Activated CD8-positive, alpha-beta T cell treated with anti-CD3 and anti-CD28 coated beads for 36 hours (primary cell): Measurements from ENCODE around the gene ROMO1. TPM values are rescaled to one million over a fixed set of nuclear protein-coding genes. Genes with fewer than 3 reads are reported as not detected.

Experiments used
- ATAC-seq: fragments of 200-7000 bp; cut with Tn5 transposase; one replicate; pipeline ENCODE4 v1.10.0; 2021; ENCODE audit warnings: mild to moderate bottlenecking, moderate library complexity
- CTCF ChIA-PET: fragments of 350-600 bp; sonication (Branson Sonifier 250); formaldehyde crosslinking; loops from one replicate; lab custom pipeline; 2021; ENCODE audit warnings: antibody characterized with exemption; lab: Charles Lee
- POLR2A ChIA-PET: fragments of 350-600 bp; sonication (Branson Sonifier 250); formaldehyde crosslinking; loops from one replicate; lab custom pipeline; 2021; ENCODE audit warnings: antibody characterized with exemption; lab: Charles Lee
- DNase-seq: peaks from one replicate; pipeline ENCODE4 v3.0.0-alpha.2; 2020
- H3K27ac Mint-ChIP-seq: one replicate; pipeline ENCODE4 v1.8.0; 2021; ENCODE audit warnings: mild to moderate bottlenecking, mixed read lengths
- H3K27me3 Mint-ChIP-seq: one replicate; pipeline ENCODE4 v1.8.0; 2021; ENCODE audit warnings: mixed read lengths
- H3K36me3 Mint-ChIP-seq: one replicate; pipeline ENCODE4 v1.8.0; 2021; ENCODE audit warnings: low read depth, mixed read lengths
- H3K4me1 Mint-ChIP-seq: one replicate; pipeline ENCODE4 v1.8.0; 2021; ENCODE audit warnings: low read depth, mixed read lengths
- H3K4me3 Mint-ChIP-seq: one replicate; pipeline ENCODE4 v1.8.0; 2021; ENCODE audit warnings: mild to moderate bottlenecking, moderate library complexity, mixed read lengths
- H3K9me3 Mint-ChIP-seq: one replicate; pipeline ENCODE4 v1.8.0; 2021; ENCODE audit warnings: mixed read lengths
- intact Hi-C: fragments of 100-400 bp; cut with micrococcal nuclease; formaldehyde crosslinking; loops from one replicate; pipeline ENCODE4 v1.10.0; 2022
- total RNA-seq, 2 experiments: library from RNA; stranded (reverse); gene quantifications; one replicate each; pipeline ENCODE4 v1.2.3, GENCODE V29; 2021
- TF ChIP-seq, protein P1 (sequence below): fragments of 200-600 bp; IDR thresholded peaks from one replicate; pipeline ENCODE4 v1.8.0; 2022; ENCODE audit warnings: antibody characterized with exemption, mild to moderate bottlenecking

Gene ROMO1
- total RNA-seq, 2 experiments from 2014 or later: 146 to 148 TPM

DNA sequence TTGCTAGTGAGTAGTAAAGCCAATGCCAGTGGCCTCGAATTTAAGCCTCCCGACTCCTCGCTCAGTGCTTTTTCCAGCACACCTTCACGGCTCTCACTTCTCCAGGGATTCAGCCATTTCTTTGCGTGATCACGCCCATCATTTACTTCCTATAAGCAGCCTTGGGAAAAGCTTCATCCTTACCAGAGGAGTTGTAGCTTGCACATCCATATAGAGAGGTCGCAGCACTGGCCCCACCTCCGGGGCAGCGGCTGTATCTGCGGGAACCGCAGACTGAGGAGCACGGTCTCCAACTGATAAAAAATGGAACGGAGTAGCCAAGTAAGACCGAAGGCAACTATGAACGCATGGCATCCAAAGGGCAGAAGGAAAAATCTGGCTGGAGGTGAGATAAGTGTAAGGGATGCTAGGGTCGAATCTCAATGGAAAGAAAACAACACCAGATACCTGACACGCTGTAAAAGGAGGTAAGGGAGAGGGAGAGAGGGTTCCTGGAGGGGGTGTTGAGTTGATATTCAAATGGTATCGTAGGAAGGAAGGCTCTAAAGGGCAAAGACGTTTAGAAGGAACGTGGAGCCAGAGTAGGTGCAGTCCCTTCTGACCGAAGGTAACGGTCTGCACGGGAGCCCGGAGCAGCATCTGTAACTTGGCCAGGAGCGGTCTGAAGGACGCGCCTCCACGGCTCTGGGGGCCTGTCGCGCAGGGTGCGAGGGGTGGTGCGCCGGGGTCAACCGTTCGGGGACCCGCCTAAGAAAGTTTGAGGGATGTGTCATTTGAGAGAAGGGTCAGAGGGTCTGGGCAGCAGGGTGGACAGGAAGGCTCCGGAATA lies 693 bp upstream of the ROMO1 start:
- peaks cover 49% of the 10 kb centered on the region for H3K36me3 Mint-ChIP-seq

GRCh38 chr20:35699957-35700624 lies 886 bp downstream of the ROMO1 start:
- peaks cover 35% of the 10 kb centered on the region for H3K4me1 Mint-ChIP-seq
- peaks cover 63% of the 10 kb centered on the region for H3K36me3 Mint-ChIP-seq
- peak overlapping the region; percentile 97 for H3K27ac Mint-ChIP-seq
- no peaks in the 10 kb centered on the region for H3K27me3 Mint-ChIP-seq
- H3K9me3 Mint-ChIP-seq: no peaks in the 10 kb centered on the region
- ChIA-PET POLR2A (interaction anchor here (0.6 to 35.7 kb wide), 7 partner anchors 8 to 210 kb away, joined by 3 to 1214 read pairs (median 5); partner anchors contain the start of genes CPNE1, RBM12, RBM39 and SPAG4), CTCF (interaction anchor here (0.7 to 1.6 kb wide), 6 partner anchors 10 to 254 kb away, joined by 3 to 7 read pairs (median 4); partner anchors contain the start of gene SCAND1)
- no peak for ATAC-seq
- intact Hi-C loops: loop anchor here (5.0 kb wide), 1 partner anchor 32 kb away; no protein-coding TSS in a partner anchor
- peak overlapping the region; percentile 83 for H3K4me3 Mint-ChIP-seq
- TF ChIP-seq, protein P1, sequence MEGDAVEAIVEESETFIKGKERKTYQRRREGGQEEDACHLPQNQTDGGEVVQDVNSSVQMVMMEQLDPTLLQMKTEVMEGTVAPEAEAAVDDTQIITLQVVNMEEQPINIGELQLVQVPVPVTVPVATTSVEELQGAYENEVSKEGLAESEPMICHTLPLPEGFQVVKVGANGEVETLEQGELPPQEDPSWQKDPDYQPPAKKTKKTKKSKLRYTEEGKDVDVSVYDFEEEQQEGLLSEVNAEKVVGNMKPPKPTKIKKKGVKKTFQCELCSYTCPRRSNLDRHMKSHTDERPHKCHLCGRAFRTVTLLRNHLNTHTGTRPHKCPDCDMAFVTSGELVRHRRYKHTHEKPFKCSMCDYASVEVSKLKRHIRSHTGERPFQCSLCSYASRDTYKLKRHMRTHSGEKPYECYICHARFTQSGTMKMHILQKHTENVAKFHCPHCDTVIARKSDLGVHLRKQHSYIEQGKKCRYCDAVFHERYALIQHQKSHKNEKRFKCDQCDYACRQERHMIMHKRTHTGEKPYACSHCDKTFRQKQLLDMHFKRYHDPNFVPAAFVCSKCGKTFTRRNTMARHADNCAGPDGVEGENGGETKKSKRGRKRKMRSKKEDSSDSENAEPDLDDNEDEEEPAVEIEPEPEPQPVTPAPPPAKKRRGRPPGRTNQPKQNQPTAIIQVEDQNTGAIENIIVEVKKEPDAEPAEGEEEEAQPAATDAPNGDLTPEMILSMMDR: no peak
- DNase-seq: no peak

More for the DNA sequence above, 693 bp upstream of the ROMO1 start:
- DNase-seq: peak; percentile 16
- intact Hi-C loops: loop anchor here (5.0 kb wide), 1 partner anchor 34 kb away; no protein-coding TSS in a partner anchor
- CTCF ChIA-PET: interaction anchor here (1.3 to 1.5 kb wide), 2 partner anchors 9 to 11 kb away, joined by 4 to 5 read pairs; no protein-coding TSS in a partner anchor
- ATAC-seq: peak; percentile 41
- TF ChIP-seq, protein P1: no peak
- Mint-ChIP-seq H3K27ac (peak overlapping the region; percentile 82), H3K9me3 (no peaks in the 10 kb centered on the region), H3K4me3 (peak overlapping the region; percentile 83), H3K4me1 (peaks cover 31% of the 10 kb centered on the region), H3K27me3 (no peaks in the 10 kb centered on the region)
- POLR2A ChIA-PET: interaction anchor here (0.7 to 35.7 kb wide), 4 partner anchors 19 to 80 kb away, joined by 3 to 1214 read pairs (median 20); partner anchors contain the start of genes CPNE1, RBM12, RBM39 and SPAG4

GRCh38 chr20:35700625-35701148 lies 1.5 kb downstream of the ROMO1 start:
- H3K36me3 Mint-ChIP-seq: peaks cover 63% of the 10 kb centered on the region
- DNase-seq (no peak), ATAC-seq (no peak)
- intact Hi-C loops: no loop called here
- CTCF ChIA-PET: interaction anchor here (0.7 to 1.6 kb wide), 4 partner anchors 20 to 253 kb away, joined by 3 to 7 read pairs (median 4); partner anchors contain the start of gene SCAND1
- H3K4me3 Mint-ChIP-seq: peak overlapping the region; percentile 83
- peaks cover 33% of the 10 kb centered on the region for H3K4me1 Mint-ChIP-seq
- no peaks in the 10 kb centered on the region for H3K27me3 Mint-ChIP-seq
- no peaks in the 10 kb centered on the region for H3K9me3 Mint-ChIP-seq
- POLR2A ChIA-PET: interaction anchor here (0.6 to 35.7 kb wide), 8 partner anchors 21 to 246 kb away, joined by 3 to 1214 read pairs (median 4); partner anchors contain the start of genes CPNE1, PHF20, RBM12 and RBM39
- peak overlapping the region; percentile 97 for H3K27ac Mint-ChIP-seq
- TF ChIP-seq, protein P1: no peak

DNA sequence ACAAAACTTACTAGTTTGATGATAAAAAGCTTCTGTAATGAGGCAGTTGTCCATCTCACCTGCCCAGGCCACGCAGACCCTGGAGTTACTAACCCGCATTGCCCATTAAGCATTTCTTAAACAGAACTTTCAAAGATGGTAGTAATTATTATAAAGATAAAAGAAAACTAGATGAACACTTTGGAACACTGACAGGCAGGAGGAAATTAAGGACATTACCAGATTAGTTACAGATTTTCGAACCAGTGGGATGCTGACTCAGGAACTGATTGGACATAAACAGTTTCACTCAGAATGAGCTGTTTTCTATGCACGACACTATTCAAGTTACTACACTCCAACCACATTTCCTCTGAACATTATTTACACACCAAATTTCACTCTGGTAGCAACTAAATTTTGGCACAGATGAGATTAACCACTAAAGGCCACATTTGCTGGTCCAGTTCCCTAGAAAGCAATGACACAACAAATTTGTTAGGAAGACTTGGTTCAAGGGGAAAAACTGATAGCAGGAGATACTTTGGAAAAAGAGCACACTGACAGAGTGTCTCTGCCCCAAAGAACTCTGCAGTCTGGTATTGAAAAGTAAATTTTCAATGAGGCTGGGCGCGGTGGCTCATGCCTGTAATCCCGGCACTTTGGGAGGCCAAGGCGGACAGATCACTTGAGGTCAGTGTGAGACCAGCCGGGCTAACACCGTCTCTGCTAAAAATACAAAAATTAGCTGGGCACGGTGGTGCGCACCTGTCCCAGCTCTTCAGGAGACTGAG lies 3.0 kb downstream of the ROMO1 start:
- Mint-ChIP-seq H3K4me3 (no peak overlapping the region), H3K27me3 (no peaks in the 10 kb centered on the region), H3K4me1 (peaks cover 34% of the 10 kb centered on the region), H3K9me3 (no peaks in the 10 kb centered on the region), H3K36me3 (peaks cover 70% of the 10 kb centered on the region), H3K27ac (peak overlapping the region; percentile 60)
- ChIA-PET POLR2A (interaction anchor here (0.7 to 35.7 kb wide), 8 partner anchors 13 to 248 kb away, joined by 3 to 1214 read pairs (median 3); partner anchors contain the start of genes CPNE1, RBM12, RBM39 and SPAG4), CTCF (interaction anchor here (0.7 to 2.8 kb wide), 2 partner anchors 22 to 38 kb away, joined by 4 to 6 read pairs; no protein-coding TSS in a partner anchor)
- TF ChIP-seq, protein P1: no peak
- intact Hi-C loops: no loop called here
- DNase-seq: no peak
- no peak for ATAC-seq
